Fibroblast of the aortic adventitia (primary cell): ENCODE data around the gene SCFD2. TPM values are rescaled to one million over a fixed set of nuclear protein-coding genes. Genes with fewer than 3 reads are reported as not detected.

Source experiments
- DNase-seq: peaks from one replicate; pipeline ENCODE4 v3.0.0-alpha.2; 2010; ENCODE audit warnings: low read depth
- H3K4me3 ChIP-seq: 2 replicates; pipeline ENCODE4 v1.5.1; 2011; ENCODE audit warnings: low read depth, mild to moderate bottlenecking, control low read depth, low read length, moderate library complexity
- total RNA-seq: library from RNA; depleted of rRNA; stranded (reverse); fragments of >200 nt; gene quantifications from 2 replicates; pipeline ENCODE4 v1.2.3, GENCODE V29; 2012; ENCODE audit warnings: low replicate concordance
- TF ChIP-seq, protein P1 (sequence below): IDR thresholded peaks from 2 replicates; pipeline ENCODE4 v1.5.1; 2011; ENCODE audit warnings: mild to moderate bottlenecking, low read length, control low read depth, inconsistent platforms; ENCODE audit not compliant: insufficient read depth

SCFD2 gene
- total RNA-seq, 1 donor, result 69.2 TPM

DNA sequence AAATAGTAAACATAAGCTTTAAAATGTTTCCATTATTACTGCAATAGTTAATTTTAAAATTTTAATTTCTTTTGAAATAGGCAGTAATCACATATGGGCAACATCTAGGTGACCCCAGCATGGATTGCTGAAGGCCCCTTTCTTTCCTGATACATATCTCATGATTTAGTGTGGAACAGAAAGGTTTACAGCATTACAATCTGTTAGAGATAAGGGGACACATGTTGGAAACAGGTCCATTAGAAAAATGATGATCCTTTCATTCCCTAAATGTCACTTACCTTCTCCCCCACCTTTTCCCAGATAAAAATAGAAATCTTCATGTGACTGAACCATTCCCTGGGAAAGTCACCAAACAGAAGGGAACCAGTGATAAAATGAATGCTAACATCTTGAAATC lies 413.3 kb downstream of the SCFD2 start:
- TF ChIP-seq, protein P1, sequence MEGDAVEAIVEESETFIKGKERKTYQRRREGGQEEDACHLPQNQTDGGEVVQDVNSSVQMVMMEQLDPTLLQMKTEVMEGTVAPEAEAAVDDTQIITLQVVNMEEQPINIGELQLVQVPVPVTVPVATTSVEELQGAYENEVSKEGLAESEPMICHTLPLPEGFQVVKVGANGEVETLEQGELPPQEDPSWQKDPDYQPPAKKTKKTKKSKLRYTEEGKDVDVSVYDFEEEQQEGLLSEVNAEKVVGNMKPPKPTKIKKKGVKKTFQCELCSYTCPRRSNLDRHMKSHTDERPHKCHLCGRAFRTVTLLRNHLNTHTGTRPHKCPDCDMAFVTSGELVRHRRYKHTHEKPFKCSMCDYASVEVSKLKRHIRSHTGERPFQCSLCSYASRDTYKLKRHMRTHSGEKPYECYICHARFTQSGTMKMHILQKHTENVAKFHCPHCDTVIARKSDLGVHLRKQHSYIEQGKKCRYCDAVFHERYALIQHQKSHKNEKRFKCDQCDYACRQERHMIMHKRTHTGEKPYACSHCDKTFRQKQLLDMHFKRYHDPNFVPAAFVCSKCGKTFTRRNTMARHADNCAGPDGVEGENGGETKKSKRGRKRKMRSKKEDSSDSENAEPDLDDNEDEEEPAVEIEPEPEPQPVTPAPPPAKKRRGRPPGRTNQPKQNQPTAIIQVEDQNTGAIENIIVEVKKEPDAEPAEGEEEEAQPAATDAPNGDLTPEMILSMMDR, result no peak
- H3K4me3 ChIP-seq, result no peak overlapping the region
- no peak for DNase-seq

DNA sequence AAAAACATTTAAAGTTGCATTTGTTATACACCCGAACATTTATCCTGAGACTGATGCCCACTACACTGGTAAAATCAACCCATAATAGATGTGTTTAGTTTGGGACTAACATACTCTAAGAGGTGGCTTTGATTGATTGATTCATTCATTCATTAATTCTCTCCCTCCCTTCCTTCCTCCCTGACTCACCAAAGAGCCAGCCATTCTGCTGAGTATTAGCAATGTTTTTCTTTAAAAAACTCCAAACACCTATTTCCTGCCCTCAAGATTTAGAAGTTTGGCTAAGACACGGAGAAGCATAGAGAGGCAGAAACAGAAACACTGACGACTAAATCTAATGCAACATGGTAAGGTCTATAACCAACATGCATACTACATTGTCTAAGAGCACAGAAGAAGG lies 414.8 kb downstream of the SCFD2 start:
- no peak for DNase-seq
- H3K4me3 ChIP-seq, result no peak overlapping the region
- TF ChIP-seq, protein P1, result no peak

DNA sequence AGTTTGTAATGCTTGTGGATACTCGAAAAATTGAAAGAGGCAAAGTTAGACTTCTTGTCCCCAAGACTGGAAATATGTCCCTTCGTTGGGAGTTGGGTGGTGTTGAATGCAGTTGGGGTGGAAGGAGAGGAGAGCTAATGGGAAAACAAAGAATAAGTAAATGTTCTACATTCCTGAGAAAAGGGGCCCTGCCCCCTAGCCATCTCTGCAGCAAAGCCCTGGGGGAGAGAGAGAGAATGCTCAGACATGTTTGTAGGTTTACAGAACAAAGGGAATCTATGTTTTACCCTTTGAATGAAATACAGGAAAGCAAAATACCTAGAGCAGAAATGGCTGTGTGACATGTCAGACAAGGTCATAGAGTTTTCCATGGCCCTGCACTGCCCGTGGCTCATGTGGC lies 415.6 kb downstream of the SCFD2 start:
- DNase-seq, result no peak
- TF ChIP-seq, protein P1, result no peak
- H3K4me3 ChIP-seq, result no peak overlapping the region

DNA sequence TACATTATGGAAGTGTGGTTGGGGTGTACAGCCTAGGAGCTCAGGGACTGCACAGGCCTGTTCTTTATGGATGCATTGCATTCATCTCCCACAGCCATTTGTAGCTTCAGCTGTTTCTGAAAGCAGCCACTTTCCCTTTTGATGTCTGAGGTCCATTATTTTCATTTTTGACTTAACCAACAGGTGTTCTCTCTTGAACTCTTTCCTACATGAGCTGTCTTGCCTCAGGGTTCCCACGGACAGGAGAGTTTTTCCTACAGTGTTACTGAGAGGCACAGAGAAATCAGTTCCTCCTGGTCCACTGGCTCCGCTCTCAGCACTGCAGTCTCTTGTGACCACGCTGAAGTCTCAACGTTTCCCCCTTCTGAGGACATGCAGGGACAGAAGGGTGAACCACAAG lies 416.5 kb downstream of the SCFD2 start:
- no peak overlapping the region for H3K4me3 ChIP-seq
- no peak for DNase-seq
- TF ChIP-seq, protein P1, result no peak

DNA sequence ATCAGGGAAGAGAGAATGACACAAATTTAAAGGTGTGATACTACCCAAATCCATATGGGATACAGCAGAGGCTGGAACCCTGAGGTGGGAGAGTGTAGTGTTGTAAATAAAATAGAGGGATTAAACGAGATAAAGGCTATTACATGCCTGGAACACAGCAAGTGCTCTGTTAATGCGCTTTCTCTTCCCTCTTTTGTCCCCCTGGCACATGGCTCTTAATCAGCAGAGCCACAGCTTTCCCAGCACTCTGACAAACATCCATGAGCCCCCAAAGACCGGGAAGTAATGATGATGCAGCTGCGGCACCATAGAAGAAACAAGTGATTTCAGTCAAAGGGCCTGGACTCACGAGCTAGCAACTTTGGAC lies 417.8 kb downstream of the SCFD2 start:
- TF ChIP-seq, protein P1, result no peak
- no peak overlapping the region for H3K4me3 ChIP-seq
- DNase-seq, result no peak

DNA sequence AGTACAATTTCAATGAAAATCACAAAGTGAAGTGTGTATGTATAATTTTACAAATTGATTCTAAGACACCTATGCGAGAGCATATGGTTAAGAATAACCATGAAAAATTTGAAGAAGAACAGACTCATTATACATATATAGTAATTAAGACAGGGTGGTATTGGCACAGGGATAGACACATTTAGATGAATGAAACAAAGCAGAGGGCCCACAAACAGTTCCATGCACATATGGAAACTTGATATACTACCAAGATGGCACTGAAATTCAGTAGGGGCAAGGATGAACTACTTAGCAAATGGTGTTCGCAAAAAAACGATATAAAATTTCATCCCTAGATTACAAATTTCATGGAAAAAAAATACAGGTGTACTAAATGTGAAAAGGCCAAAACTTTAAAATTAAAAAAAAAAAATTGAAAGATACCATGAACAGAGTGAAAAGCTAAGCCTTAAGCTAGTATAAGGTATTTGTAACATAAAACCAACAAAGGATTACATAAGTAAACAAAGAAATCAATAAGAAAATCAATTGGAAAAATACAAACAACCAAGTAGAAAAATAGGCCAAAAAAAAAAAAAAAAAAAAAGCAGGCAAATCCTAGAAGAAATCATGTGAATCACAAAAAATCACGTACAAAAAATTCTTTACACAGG lies 418.3 kb downstream of the SCFD2 start:
- no peak for DNase-seq
- TF ChIP-seq, protein P1, result no peak
- H3K4me3 ChIP-seq, result no peak overlapping the region

DNA sequence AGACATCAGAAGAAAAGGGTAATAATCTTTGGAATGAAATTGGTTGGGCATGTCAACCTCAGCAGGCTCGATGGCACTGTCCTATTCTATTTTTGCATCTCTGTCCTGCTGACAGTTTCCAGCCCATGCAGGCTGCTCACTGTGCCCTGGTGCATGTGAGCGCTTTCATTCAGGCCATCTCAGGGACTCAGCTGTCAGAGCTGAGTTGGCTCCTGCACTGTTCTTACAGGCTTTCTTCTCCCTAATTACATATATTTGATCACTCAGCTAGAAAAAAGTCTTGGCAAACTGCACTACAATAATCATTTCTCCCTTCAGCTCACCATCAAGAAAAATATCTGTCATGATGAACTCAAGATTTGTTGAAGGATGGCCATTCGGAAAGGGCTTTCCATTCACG lies 419.0 kb downstream of the SCFD2 start:
- no peak overlapping the region for H3K4me3 ChIP-seq
- no peak for DNase-seq
- TF ChIP-seq, protein P1, result no peak
